Loucy (cell line): ENCODE data around the gene LMF2.
A peak's percentile ranks its signal among the peaks of the same experiment; 100 is the strongest.

Source experiments
- H2AFZ ChIP-seq: fragments of 200-600 bp; sonication (generic); 2 replicates; pipeline ENCODE4 v1.6.0; 2016; ENCODE audit warnings: antibody characterized with exemption, mild to moderate bottlenecking, low read length, moderate library complexity
- H3F3A ChIP-seq: fragments of 200-600 bp; 2 replicates; pipeline ENCODE4 v1.6.0; 2016; ENCODE audit warnings: antibody characterized with exemption, low read depth, mild to moderate bottlenecking
- H3K27me3 ChIP-seq: fragments of 200-600 bp; sonication (generic); 2 replicates; pipeline ENCODE4 v1.6.1; 2014; ENCODE audit warnings: low read length, mild to moderate bottlenecking; ENCODE audit not compliant: insufficient read depth, poor library complexity, severe bottlenecking
- H3K36me3 ChIP-seq: fragments of 200-600 bp; sonication (generic); 2 replicates; pipeline ENCODE4 v1.6.1; 2016; ENCODE audit warnings: low read length; ENCODE audit not compliant: insufficient read depth
- H3K4me1 ChIP-seq: fragments of 200-600 bp; sonication (generic); 2 replicates; pipeline ENCODE4 v1.5.1; 2014; ENCODE audit warnings: low read length, mild to moderate bottlenecking; ENCODE audit not compliant: insufficient read depth, poor library complexity, severe bottlenecking
- H3K4me2 ChIP-seq: fragments of 200-600 bp; sonication (generic); 2 replicates; pipeline ENCODE4 v1.6.0; 2014; ENCODE audit warnings: antibody characterized with exemption, low read length, low read depth, mild to moderate bottlenecking; ENCODE audit not compliant: poor library complexity, severe bottlenecking
- H3K4me3 ChIP-seq: fragments of 200-600 bp; sonication (generic); 2 replicates; pipeline ENCODE4 v1.5.1; 2014; ENCODE audit warnings: low read length, mild to moderate bottlenecking, mixed read lengths; ENCODE audit not compliant: poor library complexity, severe bottlenecking
- H3K79me2 ChIP-seq: fragments of 200-600 bp; sonication (generic); 2 replicates; pipeline ENCODE4 v1.6.1; 2014; ENCODE audit warnings: low read length; ENCODE audit not compliant: insufficient read depth
- H3K9ac ChIP-seq: fragments of 200-600 bp; sonication (generic); 2 replicates; pipeline ENCODE4 v1.6.0; 2014; ENCODE audit warnings: mild to moderate bottlenecking, low read depth, low read length, moderate library complexity; ENCODE audit not compliant: poor library complexity, severe bottlenecking
- H3K9me2 ChIP-seq: fragments of 200-600 bp; sonication (generic); replicated peaks from 2 replicates; pipeline ENCODE4 v1.6.1; 2016; ENCODE audit warnings: low read depth, low read length, mixed read lengths
- H3K9me3 ChIP-seq: fragments of 200-600 bp; sonication (generic); 2 replicates; pipeline ENCODE4 v1.6.1; 2014; ENCODE audit warnings: mild to moderate bottlenecking, antibody characterized with exemption, low read length, low read depth; ENCODE audit not compliant: insufficient read depth
- H4K20me1 ChIP-seq: fragments of 200-600 bp; sonication (generic); 2 replicates; pipeline ENCODE4 v1.6.0; 2014; ENCODE audit warnings: antibody characterized with exemption, low read length, mild to moderate bottlenecking; ENCODE audit not compliant: insufficient read depth, poor library complexity, severe bottlenecking
- CTCF ChIP-seq: fragments of 200-600 bp; sonication (generic); conservative IDR thresholded peaks from 2 replicates; pipeline ENCODE4 v1.5.1; 2014; ENCODE audit warnings: mild to moderate bottlenecking, antibody characterized with exemption, low read length
- EZH2phosphoT487 ChIP-seq: fragments of 200-600 bp; IDR thresholded peaks from 2 replicates; pipeline ENCODE4 v1.6.1; 2018; ENCODE audit warnings: antibody characterized with exemption, mild to moderate bottlenecking, moderate library complexity, borderline replicate concordance

LMF2 gene

DNA sequence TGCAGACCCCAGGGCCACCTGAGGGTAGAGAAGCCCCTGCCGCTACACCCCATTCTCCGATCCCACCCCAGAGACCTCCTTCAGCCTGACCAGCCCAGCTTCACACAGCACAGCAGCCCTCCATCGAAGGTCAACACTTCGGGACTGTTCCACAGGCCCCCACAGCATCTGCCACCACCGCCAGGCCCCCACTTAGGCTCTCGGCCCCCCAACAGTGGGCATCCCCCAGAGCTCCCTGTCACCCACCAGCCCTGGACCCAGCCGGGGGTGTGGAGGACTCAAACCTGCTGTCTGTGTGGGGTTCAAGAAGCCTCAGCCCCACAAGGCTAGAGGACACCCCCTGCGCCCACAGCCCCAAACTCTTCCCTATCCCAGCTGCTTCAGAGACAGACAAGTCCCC, 38.9 kb downstream of the LMF2 start:
- Histone ChIP-seq H3K9ac (peak overlapping the region; percentile 88), H3K79me2 (peaks cover 79% of the 10 kb centered on the region), H3F3A (peaks cover 10% of the 10 kb centered on the region; the same call in 1 of the 2 replicates), H3K9me2 (no peaks in the 10 kb centered on the region), H2AFZ (no peak overlapping the region), H3K4me3 (peak overlapping the region; percentile 72), H3K27me3 (no peaks in the 10 kb centered on the region), H3K36me3 (peaks cover 38% of the 10 kb centered on the region; the same call in 1 of the 2 replicates), H4K20me1 (peaks cover 31% of the 10 kb centered on the region), H3K4me2 (peak overlapping the region; percentile 94), H3K9me3 (no peaks in the 10 kb centered on the region), H3K4me1 (peaks cover 61% of the 10 kb centered on the region)
- TF ChIP-seq EZH2phosphoT487 (no peak), CTCF (no peak)

DNA sequence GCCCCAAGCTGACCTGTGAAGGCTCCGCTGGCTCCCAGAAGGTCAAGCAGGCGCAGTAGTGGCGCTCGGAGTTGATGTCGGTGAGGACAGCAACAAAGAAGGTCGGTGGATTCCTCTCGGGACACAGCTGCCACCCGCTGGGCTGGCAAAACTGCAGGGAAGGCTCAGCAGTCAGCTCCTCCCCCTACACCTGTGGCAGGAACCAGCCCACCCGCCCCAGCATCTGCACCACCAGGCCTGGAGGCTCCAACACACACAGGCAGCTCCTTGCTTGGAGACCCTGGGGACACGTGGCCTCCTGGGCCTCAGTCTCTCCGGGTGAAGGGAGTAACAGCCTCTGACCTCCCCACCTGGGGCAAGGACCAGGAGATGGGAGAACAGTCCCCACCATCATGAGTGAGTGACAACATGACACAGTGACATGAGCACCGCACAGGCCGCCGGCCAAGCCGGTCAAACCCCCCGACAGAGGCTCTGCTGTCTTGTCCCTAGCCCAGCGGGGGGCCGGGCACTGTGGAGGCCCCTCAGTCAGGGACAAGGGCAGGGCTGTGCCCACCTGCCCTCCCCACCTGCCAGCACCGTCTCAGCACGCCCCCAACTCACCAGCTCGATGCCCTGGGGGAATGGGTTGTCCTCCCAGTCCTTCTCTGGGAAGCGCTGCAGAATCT, 39.6 kb downstream of the LMF2 start:
- Histone ChIP-seq H3K4me2 (peak overlapping the region; percentile 94), H3K9me2 (no peaks in the 10 kb centered on the region), H3K9me3 (no peaks in the 10 kb centered on the region), H3K9ac (peak overlapping the region; percentile 88), H3K4me3 (peak overlapping the region; percentile 72), H3K79me2 (peaks cover 76% of the 10 kb centered on the region), H2AFZ (no peak overlapping the region), H3K27me3 (no peaks in the 10 kb centered on the region), H4K20me1 (peaks cover 26% of the 10 kb centered on the region), H3F3A (peaks cover 10% of the 10 kb centered on the region; the same call in 1 of the 2 replicates), H3K4me1 (peaks cover 54% of the 10 kb centered on the region), H3K36me3 (peaks cover 46% of the 10 kb centered on the region; the same call in 1 of the 2 replicates)
- TF ChIP-seq EZH2phosphoT487 (no peak), CTCF (no peak)

DNA sequence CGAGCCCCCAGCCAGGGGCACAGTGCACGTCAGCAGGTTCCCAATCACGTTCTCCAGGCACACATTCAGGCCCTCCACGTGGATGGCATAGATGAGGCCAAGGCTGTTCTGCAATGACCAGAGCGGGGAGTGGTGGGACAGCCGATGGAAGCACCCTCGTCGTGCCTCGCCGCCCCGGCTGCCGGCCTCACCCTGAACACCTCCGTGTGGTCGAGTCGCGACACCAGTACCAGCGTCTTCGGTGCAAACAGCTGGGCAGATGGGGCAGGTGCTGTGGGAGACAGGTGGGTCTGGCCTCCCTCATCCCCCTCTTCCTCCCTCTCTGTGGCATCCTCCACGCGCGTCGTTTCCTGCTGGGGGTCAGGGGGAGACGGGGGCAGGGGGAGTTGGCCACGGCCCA, 40.2 kb downstream of the LMF2 start:
- no peaks in the 10 kb centered on the region for H3K27me3 ChIP-seq
- no peak overlapping the region for H3K4me2 ChIP-seq
- peaks cover 49% of the 10 kb centered on the region for H3K4me1 ChIP-seq
- no peaks in the 10 kb centered on the region for H3K9me3 ChIP-seq
- no peak overlapping the region for H2AFZ ChIP-seq
- H3K4me3 ChIP-seq, result no peak overlapping the region
- H4K20me1 ChIP-seq, result peaks cover 22% of the 10 kb centered on the region
- H3F3A ChIP-seq, result peaks cover 10% of the 10 kb centered on the region; the same call in 1 of the 2 replicates
- H3K9me2 ChIP-seq, result no peaks in the 10 kb centered on the region
- no peak overlapping the region for H3K9ac ChIP-seq
- TF ChIP-seq EZH2phosphoT487 (no peak), CTCF (no peak)
- peaks cover 51% of the 10 kb centered on the region; the same call in 1 of the 2 replicates for H3K36me3 ChIP-seq
- peaks cover 71% of the 10 kb centered on the region for H3K79me2 ChIP-seq
